Upper lobe of left lung (tissue), 6 donors: ENCODE results near the gene RLN2. TPM values are rescaled to one million over a fixed set of nuclear protein-coding genes. Genes with fewer than 3 reads are reported as not detected.
A peak's percentile ranks its signal among the peaks of the same experiment; 100 is the strongest.
"Not testable (repeated sequence)": the region's sequence is repeated elsewhere in the genome, so short reads cannot be mapped to it uniquely, and the experiment has no call there.

Experiments
- ATAC-seq, 2 donors: fragments of 200-7000 bp; cut with Tn5 transposase; one replicate each; pipeline ENCODE4 v1.9.1; 2022; ENCODE audit warnings: mild to moderate bottlenecking in 2 of 2, moderate library complexity in 2 of 2; ENCODE audit not compliant: low FRiP score in 2 of 2
- DNase-seq, 2 donors: peaks; one replicate each; pipeline ENCODE4 v3.0.0-alpha.2; 2019 to 2020
- H3K27ac ChIP-seq, 4 donors: fragments of 200-600 bp; sonication (generic); one replicate each; pipeline ENCODE4 v1.5.1; 2016 to 2019
- H3K27me3 ChIP-seq, 4 donors: fragments of 200-600 bp; sonication (generic); one replicate each; pipeline ENCODE4 v1.5.1; 2017 to 2019
- H3K36me3 ChIP-seq, 4 donors: fragments of 200-600 bp; sonication (generic); one replicate each; pipeline ENCODE4 v1.5.1; 2016 to 2019
- H3K4me1 ChIP-seq, 4 donors: fragments of 200-600 bp; sonication (generic); one replicate each; pipeline ENCODE4 v1.5.1; 2018 to 2019
- H3K4me3 ChIP-seq, 4 donors: fragments of 200-600 bp; sonication (generic); one replicate each; pipeline ENCODE4 v1.5.1; 2017 to 2019; ENCODE audit warnings: mild to moderate bottlenecking in 2 of 4, moderate library complexity in 1 of 4
- H3K9me3 ChIP-seq, 4 donors: fragments of 200-600 bp; sonication (generic); one replicate each; pipeline ENCODE4 v1.5.1; 2018 to 2019
- EP300 ChIP-seq, 4 donors: sonication (generic); formaldehyde crosslinking; IDR thresholded peaks; one replicate each; pipeline ENCODE4 v1.5.1; 2017; ENCODE audit warnings: antibody characterized with exemption in 4 of 4, control low read depth in 2 of 4
- POLR2A ChIP-seq, 4 donors: fragments of 450-650 bp; IDR thresholded peaks; one replicate each; pipeline ENCODE4 v1.5.1; 2016 to 2017; ENCODE audit warnings: antibody characterized with exemption in 4 of 4, mild to moderate bottlenecking in 2 of 4
- POLR2AphosphoS5 ChIP-seq, 2 donors: sonication (generic); formaldehyde crosslinking; IDR thresholded peaks; one replicate each; pipeline ENCODE4 v1.5.1; 2017; ENCODE audit warnings: antibody characterized with exemption in 2 of 2
- WGBS, 2 donors: methylation state at CpG; one replicate each; pipeline ENCODE4 v1.1.5; 2017 to 2018; 5-methylcytosine and 5-hydroxymethylcytosine counted together
- total RNA-seq, 6 donors: library from RNA; depleted of rRNA in 4 of 6; stranded (reverse); fragments of >200 nt in 4 of 6; gene quantifications; one replicate each; pipeline versions ENCODE4 v1.1.0 to v1.2.1, GENCODE V29; 2016 to 2021
- TF ChIP-seq, protein P1 (sequence below), 6 experiments: fragments of 450-650 bp in 4 of 6; fragments of 200-600 bp in 2 of 6; sonication (generic) in 2 of 6; IDR thresholded peaks; one replicate each; pipeline ENCODE4 v1.5.1; 2016 to 2019; ENCODE audit warnings: antibody characterized with exemption in 6 of 6
- donor health status: DM: no; HTN: no; CAD: no; lungs with moderate emphysema.
- donor health status: DM: no; HTN: yes; CAD: no; lungs with severe emphysema.

The RLN2 gene, protein sequence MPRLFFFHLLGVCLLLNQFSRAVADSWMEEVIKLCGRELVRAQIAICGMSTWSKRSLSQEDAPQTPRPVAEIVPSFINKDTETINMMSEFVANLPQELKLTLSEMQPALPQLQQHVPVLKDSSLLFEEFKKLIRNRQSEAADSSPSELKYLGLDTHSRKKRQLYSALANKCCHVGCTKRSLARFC
- total RNA-seq = 1 to 10 TPM in 1 of 6 donors, under 1 TPM in 2, not detected in 3; 0.60 to 5.2 (median 0.61) TPM

DNA sequence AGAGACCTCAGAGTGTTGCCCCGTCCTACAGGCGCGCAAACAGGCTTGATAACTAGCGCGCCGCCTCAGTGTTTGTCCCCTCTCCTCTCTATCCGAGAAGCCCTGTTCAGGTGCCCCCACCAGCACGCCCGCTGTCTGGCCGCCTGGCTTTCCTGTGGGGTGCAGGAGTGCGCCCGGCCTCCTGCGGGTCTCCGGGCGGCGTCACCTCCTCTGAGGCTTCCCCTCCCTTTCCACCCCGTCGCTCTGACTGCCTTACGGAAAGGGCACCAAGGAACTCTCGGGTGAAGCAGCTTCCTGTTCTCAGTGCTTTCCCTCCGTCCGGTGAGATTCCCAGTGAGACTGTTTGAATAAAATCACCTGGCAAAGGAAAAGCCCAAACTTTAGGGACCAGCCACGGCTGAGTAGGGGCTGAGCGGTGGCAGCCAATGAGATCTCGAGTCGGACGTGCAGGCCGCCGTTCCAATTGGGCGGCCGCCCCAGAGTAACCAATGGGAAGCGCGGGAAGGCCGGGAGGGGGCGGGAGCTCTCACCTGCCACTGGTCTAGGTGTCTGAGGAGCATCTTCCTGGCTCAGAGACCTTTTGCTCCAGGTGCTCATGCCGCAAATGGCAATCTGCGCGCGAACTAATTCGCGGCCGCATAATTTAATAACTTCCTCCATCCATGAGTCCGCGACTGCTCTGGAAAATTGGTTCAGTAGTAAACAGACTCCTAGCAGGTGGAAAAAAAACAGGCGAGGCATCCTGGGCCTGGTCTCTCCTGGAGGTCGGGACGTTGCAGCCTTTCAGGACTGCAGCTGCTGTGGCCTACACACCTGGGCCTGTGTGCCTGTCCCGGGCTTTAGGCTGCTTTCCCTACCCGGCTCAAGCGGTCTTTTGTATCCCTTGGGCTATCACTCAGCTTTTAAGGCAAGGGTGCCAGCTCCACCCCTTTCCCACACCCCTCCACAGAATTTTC lies at the start of gene RLN2:
Gene RLN2 (minus strand): TSS at position 877 of the 956 bp plus-strand sequence. CDS start 136 bp downstream, at position 741.
- not testable (repeated sequence) for H3K27me3 ChIP-seq, H3K9me3 ChIP-seq, H3K36me3 ChIP-seq, H3K4me1 ChIP-seq, H3K27ac ChIP-seq
- ATAC-seq (peak; percentile 97 to 99), DNase-seq (peak in 1 of 2 donors; percentile 10)
- H3K4me3 ChIP-seq = peak within 1 kb of the TSS in 2 of 4 donors; percentile 17 to 21
- 24 to 49% methylated on average over 13 to 15 of the region's 50 CpGs for WGBS, 2 donors

DNA sequence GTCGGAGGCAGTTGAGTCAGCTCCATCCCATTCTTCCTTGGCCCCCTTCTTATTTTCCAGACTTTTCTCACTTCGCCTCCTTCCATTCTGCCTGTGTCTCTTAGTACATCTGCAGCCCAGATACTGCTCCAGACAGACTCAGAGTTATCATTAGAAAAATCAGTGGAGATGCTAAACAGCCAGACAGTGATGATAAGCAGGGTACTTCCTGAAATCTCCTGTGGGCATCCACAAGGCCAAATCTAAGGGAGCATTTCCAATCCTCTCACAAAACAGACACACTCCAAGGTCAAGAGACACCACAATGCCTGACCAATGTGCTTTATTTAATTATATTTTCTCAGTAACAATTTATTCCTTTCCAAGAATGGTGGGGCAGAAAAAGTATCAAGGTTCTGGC lies 49.7 kb upstream of the RLN2 start:
- no peak overlapping the region for H3K27ac ChIP-seq
- H3K36me3 ChIP-seq = peaks cover 0 to 10% (median 0%) of the 10 kb centered on the region in 4 donors
- DNase-seq (no peak), ATAC-seq (no peak)
- WGBS, 2 donors = 83 to 95% methylated on average over 2 of the region's 2 CpGs
- TF ChIP-seq POLR2AphosphoS5 (IDR thresholded peaks at IDR 0.05) (no peak), POLR2A (IDR thresholded peaks at IDR 0.05) (no peak), EP300 (IDR thresholded peaks at IDR 0.05) (no peak)
- TF ChIP-seq, protein P1, sequence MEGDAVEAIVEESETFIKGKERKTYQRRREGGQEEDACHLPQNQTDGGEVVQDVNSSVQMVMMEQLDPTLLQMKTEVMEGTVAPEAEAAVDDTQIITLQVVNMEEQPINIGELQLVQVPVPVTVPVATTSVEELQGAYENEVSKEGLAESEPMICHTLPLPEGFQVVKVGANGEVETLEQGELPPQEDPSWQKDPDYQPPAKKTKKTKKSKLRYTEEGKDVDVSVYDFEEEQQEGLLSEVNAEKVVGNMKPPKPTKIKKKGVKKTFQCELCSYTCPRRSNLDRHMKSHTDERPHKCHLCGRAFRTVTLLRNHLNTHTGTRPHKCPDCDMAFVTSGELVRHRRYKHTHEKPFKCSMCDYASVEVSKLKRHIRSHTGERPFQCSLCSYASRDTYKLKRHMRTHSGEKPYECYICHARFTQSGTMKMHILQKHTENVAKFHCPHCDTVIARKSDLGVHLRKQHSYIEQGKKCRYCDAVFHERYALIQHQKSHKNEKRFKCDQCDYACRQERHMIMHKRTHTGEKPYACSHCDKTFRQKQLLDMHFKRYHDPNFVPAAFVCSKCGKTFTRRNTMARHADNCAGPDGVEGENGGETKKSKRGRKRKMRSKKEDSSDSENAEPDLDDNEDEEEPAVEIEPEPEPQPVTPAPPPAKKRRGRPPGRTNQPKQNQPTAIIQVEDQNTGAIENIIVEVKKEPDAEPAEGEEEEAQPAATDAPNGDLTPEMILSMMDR (IDR thresholded peaks at IDR 0.05) = no peak
- no peaks in the 10 kb centered on the region for H3K9me3 ChIP-seq
- H3K27me3 ChIP-seq = no peaks in the 10 kb centered on the region
- H3K4me3 ChIP-seq = no peak overlapping the region
- no peaks in the 10 kb centered on the region for H3K4me1 ChIP-seq

DNA sequence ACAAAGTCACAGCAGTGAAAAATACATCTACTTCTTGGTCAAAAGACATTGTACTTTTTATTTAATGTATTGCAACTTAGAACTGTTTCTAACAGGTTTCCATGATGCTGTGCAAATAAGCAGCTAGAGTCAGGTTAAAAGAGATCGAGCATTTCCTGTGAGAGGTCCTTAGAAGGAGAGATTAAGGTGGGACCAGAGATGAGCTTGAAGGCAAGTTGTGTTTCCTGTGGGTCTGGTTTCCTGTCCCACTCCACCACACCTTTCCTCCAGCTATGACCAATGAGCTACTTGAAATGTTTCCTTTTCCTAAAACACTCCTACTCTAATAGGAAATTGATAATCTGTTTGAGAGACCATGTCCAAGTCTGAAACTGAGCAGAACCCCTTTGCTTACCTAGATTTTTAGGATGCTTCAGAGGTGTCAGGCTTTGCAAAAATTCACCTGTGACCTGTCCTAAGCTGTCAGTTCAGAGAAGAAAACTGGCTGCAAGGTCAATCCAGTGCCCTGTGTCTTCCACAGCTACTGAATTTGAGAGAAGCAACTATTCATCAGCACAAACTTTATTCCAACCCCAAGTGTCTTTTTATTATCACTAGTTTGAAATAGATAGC lies 48.2 kb upstream of the RLN2 start:
- no peak for ATAC-seq
- Histone ChIP-seq H3K36me3 (peaks cover 0 to 9% (median 0%) of the 10 kb centered on the region in 4 donors), H3K4me1 (no peaks in the 10 kb centered on the region), H3K4me3 (no peak overlapping the region), H3K27ac (no peak overlapping the region), H3K9me3 (no peaks in the 10 kb centered on the region), H3K27me3 (no peaks in the 10 kb centered on the region)
- WGBS, 2 donors = 33 to 48% methylated on average over 1 of the region's 1 CpG
- no peak for TF ChIP-seq POLR2A (IDR thresholded peaks at IDR 0.05)
- no peak for TF ChIP-seq EP300 (IDR thresholded peaks at IDR 0.05)
- TF ChIP-seq, protein P1 (IDR thresholded peaks at IDR 0.05) = no peak
- no peak for TF ChIP-seq POLR2AphosphoS5 (IDR thresholded peaks at IDR 0.05)
- DNase-seq = no peak

DNA sequence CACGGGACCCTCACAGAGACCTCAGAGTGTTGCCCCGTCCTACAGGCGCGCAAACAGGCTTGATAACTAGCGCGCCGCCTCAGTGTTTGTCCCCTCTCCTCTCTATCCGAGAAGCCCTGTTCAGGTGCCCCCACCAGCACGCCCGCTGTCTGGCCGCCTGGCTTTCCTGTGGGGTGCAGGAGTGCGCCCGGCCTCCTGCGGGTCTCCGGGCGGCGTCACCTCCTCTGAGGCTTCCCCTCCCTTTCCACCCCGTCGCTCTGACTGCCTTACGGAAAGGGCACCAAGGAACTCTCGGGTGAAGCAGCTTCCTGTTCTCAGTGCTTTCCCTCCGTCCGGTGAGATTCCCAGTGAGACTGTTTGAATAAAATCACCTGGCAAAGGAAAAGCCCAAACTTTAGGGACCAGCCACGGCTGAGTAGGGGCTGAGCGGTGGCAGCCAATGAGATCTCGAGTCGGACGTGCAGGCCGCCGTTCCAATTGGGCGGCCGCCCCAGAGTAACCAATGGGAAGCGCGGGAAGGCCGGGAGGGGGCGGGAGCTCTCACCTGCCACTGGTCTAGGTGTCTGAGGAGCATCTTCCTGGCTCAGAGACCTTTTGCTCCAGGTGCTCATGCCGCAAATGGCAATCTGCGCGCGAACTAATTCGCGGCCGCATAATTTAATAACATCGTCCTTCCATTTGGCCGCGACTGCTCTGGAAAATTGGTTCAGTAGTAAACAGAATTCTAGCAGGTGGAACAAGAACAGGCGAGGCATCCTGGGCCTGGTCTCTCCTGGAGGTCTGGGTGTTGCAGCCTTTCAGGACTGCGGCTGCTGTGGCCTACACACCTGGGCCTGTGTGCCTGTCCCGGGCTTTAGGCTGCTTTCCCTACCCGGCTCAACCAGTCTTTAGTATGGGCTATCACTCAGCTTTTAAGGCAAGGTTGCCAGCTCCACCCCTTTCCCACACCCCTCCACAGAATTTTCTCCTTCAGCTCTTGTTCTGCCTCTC lies 34.8 kb upstream of the RLN2 start, which contains the start of gene RLN1:
Gene RLN1 (minus strand): TSS at position 885 of the 990 bp plus-strand sequence. CDS start 130 bp downstream, at position 755.
- WGBS, 2 donors = 14 to 38% methylated on average over 13 to 14 of the region's 50 CpGs
- H3K9me3 ChIP-seq, H3K4me1 ChIP-seq, H3K36me3 ChIP-seq, H3K27ac ChIP-seq, H3K27me3 ChIP-seq: not testable (repeated sequence)
- H3K4me3 ChIP-seq = peak within 1 kb of the TSS in 1 of 4 donors; percentile 22
- DNase-seq (peak in 1 of 2 donors; percentile 14), ATAC-seq (peak; percentile 99)

DNA sequence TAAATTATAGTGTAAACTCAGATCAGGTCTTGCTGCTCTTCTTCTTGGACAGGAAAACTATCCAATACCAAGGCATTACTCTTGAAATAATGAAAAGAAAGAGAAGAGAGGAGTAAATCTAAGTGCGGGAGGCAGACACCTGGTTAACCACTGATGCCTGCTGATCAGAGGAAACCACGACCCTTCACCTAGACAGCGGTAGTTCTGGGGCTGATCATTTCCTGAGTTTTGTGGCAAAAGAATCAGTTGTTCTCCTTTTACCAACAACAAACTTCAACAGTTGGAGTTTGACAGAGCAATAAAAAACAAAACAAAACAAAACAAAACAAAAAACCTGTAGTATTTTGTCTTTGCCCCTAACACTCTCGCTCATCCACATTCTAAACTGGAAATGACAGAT lies 32.2 kb upstream of the RLN2 start:
- Histone ChIP-seq H3K9me3 (no peaks in the 10 kb centered on the region), H3K4me3 (no peak overlapping the region), H3K27me3 (no peaks in the 10 kb centered on the region), H3K27ac (no peak overlapping the region), H3K36me3 (no peaks in the 10 kb centered on the region), H3K4me1 (peaks cover 0 to 4% (median 1%) of the 10 kb centered on the region in 4 donors)
- 65 to 74% methylated on average over 4 of the region's 4 CpGs for WGBS, 2 donors
- TF ChIP-seq POLR2AphosphoS5 (IDR thresholded peaks at IDR 0.05) = no peak
- TF ChIP-seq, protein P1 (IDR thresholded peaks at IDR 0.05) = no peak
- TF ChIP-seq EP300 (IDR thresholded peaks at IDR 0.05) = no peak
- no peak for TF ChIP-seq POLR2A (IDR thresholded peaks at IDR 0.05)
- ATAC-seq = no peak
- DNase-seq = no peak

DNA sequence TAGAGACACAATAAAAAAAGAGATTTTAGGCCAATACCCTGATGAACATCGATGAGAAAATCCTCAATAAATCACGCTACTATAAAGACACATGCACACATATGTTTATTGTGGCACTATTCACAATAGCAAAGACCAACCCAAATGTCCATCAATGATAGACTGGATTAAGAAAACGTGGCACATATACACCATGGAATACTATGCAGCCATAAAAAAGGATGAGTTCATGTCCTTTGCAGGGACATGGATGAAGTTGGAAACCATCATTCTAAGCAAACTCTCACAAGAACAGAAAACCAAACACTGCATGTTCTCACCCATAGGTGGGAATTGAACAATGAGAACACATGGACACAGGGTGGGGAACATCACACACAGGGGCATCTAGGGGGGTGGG lies 26.8 kb upstream of the RLN2 start:
- H3K27ac ChIP-seq, DNase-seq: not testable (repeated sequence)
- 81 to 92% methylated on average over 3 of the region's 3 CpGs for WGBS, 2 donors

More for the DNA sequence above, 26.8 kb upstream of the RLN2 start:
- not testable (repeated sequence) for H3K4me3 ChIP-seq, H3K27me3 ChIP-seq, H3K4me1 ChIP-seq, ATAC-seq, H3K36me3 ChIP-seq, H3K9me3 ChIP-seq
